Measurements from ENCODE around the gene SRCAP.

DNA sequence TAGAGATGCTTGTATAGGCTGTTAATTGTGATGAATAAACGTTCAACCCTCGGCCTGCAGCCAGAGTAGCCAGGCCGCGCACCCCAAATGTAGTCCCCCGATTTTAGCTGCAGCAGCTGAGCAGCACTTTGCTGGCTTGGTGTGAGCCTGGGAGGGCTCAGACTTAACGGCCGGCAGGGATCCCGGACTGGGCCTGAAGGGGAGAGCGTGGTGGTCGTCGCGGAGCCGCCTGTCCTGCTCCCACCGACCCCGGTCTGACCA, 76.1 kb downstream of the SRCAP start:
- TF ChIP-seq POLR2A (IDR thresholded peaks at IDR 0.05; ENCODE audit: low read length) (no peak), GATA1 (IDR thresholded peaks at IDR 0.05; ENCODE audit: low read depth, low read length) (no peak)

All from erythroblast (primary cell).